Upper lobe of left lung (tissue), 6 donors: ENCODE data around the gene ADSS1. TPM values are rescaled to one million over a fixed set of nuclear protein-coding genes. Genes with fewer than 3 reads are reported as not detected.

ENCODE experiments used
- ATAC-seq, 2 donors: fragments of 200-7000 bp; cut with Tn5 transposase; one replicate each; pipeline ENCODE4 v1.9.1; 2022; ENCODE audit warnings: mild to moderate bottlenecking in 2 of 2, moderate library complexity in 2 of 2; ENCODE audit not compliant: low FRiP score in 2 of 2
- DNase-seq, 2 donors: peaks; one replicate each; pipeline ENCODE4 v3.0.0-alpha.2; 2019 to 2020
- H3K27ac ChIP-seq, 4 donors: fragments of 200-600 bp; sonication (generic); one replicate each; pipeline ENCODE4 v1.5.1; 2016 to 2019
- H3K27me3 ChIP-seq, 4 donors: fragments of 200-600 bp; sonication (generic); one replicate each; pipeline ENCODE4 v1.5.1; 2017 to 2019
- H3K36me3 ChIP-seq, 4 donors: fragments of 200-600 bp; sonication (generic); one replicate each; pipeline ENCODE4 v1.5.1; 2016 to 2019
- H3K4me1 ChIP-seq, 4 donors: fragments of 200-600 bp; sonication (generic); one replicate each; pipeline ENCODE4 v1.5.1; 2018 to 2019
- H3K4me3 ChIP-seq, 4 donors: fragments of 200-600 bp; sonication (generic); one replicate each; pipeline ENCODE4 v1.5.1; 2017 to 2019; ENCODE audit warnings: mild to moderate bottlenecking in 2 of 4, moderate library complexity in 1 of 4
- H3K9me3 ChIP-seq, 4 donors: fragments of 200-600 bp; sonication (generic); one replicate each; pipeline ENCODE4 v1.5.1; 2018 to 2019
- CTCF ChIP-seq, 6 experiments: fragments of 450-650 bp in 4 of 6; fragments of 200-600 bp in 2 of 6; sonication (generic) in 2 of 6; IDR thresholded peaks; one replicate each; pipeline ENCODE4 v1.5.1; 2016 to 2019; ENCODE audit warnings: antibody characterized with exemption in 6 of 6
- EP300 ChIP-seq, 4 donors: sonication (generic); formaldehyde crosslinking; IDR thresholded peaks; one replicate each; pipeline ENCODE4 v1.5.1; 2017; ENCODE audit warnings: antibody characterized with exemption in 4 of 4, control low read depth in 2 of 4
- POLR2A ChIP-seq, 4 donors: fragments of 450-650 bp; IDR thresholded peaks; one replicate each; pipeline ENCODE4 v1.5.1; 2016 to 2017; ENCODE audit warnings: antibody characterized with exemption in 4 of 4, mild to moderate bottlenecking in 2 of 4
- POLR2AphosphoS5 ChIP-seq, 2 donors: sonication (generic); formaldehyde crosslinking; IDR thresholded peaks; one replicate each; pipeline ENCODE4 v1.5.1; 2017; ENCODE audit warnings: antibody characterized with exemption in 2 of 2
- WGBS, 2 donors: methylation state at CpG; one replicate each; pipeline ENCODE4 v1.1.5; 2017 to 2018; 5-methylcytosine and 5-hydroxymethylcytosine counted together
- total RNA-seq, 6 donors: library from RNA; depleted of rRNA in 4 of 6; stranded (reverse); fragments of >200 nt in 4 of 6; gene quantifications; one replicate each; pipeline versions ENCODE4 v1.1.0 to v1.2.1, GENCODE V29; 2016 to 2021
- donor health status: DM: no; HTN: no; CAD: no; lungs with moderate emphysema.
- donor health status: DM: no; HTN: yes; CAD: no; lungs with severe emphysema.

Gene ADSS1
- total RNA-seq, 6 donors from 2014 or later = 4.9 to 34.6 (median 6.2) TPM

- WGBS, 2 donors = 92 to 97% methylated on average over 13 to 17 of the region's 17 CpGs
- no peak overlapping the region for H3K27ac ChIP-seq
- TF ChIP-seq EP300 (IDR thresholded peaks at IDR 0.05) (no peak), POLR2A (IDR thresholded peaks at IDR 0.05) (no peak), CTCF (IDR thresholded peaks at IDR 0.05) (no peak), POLR2AphosphoS5 (IDR thresholded peaks at IDR 0.05) (no peak)
- ATAC-seq (no peak), DNase-seq (peak in 1 of 2 donors; percentile 75)
- no peaks in the 10 kb centered on the region for H3K9me3 ChIP-seq
- H3K4me1 ChIP-seq = peaks cover 15 to 27% (median 26%) of the 10 kb centered on the region in 4 donors
- H3K36me3 ChIP-seq = peaks cover 0 to 12% (median 0%) of the 10 kb centered on the region in 4 donors
- no peaks in the 10 kb centered on the region for H3K27me3 ChIP-seq
- no peak overlapping the region for H3K4me3 ChIP-seq
Observed at GRCh38 chr14:104739026-104739425, 15.0 kb downstream of the ADSS1 start.

GRCh38 chr14:104739546-104740516 lies 15.8 kb downstream of the ADSS1 start:
- Histone ChIP-seq H3K9me3 (no peaks in the 10 kb centered on the region), H3K36me3 (peaks cover 0 to 12% (median 0%) of the 10 kb centered on the region in 4 donors), H3K27ac (no peak overlapping the region), H3K4me1 (peaks cover 15 to 26% (median 25%) of the 10 kb centered on the region in 4 donors), H3K27me3 (no peaks in the 10 kb centered on the region), H3K4me3 (no peak overlapping the region)
- no peak for TF ChIP-seq EP300 (IDR thresholded peaks at IDR 0.05)
- TF ChIP-seq POLR2AphosphoS5 (IDR thresholded peaks at IDR 0.05) = no peak
- WGBS, 2 donors = 87 to 90% methylated on average over 26 to 29 of the region's 29 CpGs
- DNase-seq = peak in 1 of 2 donors; percentile 67
- ATAC-seq = no peak

GRCh38 chr14:104741108-104741802 lies 17.2 kb downstream of the ADSS1 start:
- TF ChIP-seq POLR2A (IDR thresholded peaks at IDR 0.05) (no peak), EP300 (IDR thresholded peaks at IDR 0.05) (no peak), CTCF (IDR thresholded peaks at IDR 0.05) (no peak), POLR2AphosphoS5 (IDR thresholded peaks at IDR 0.05) (no peak)
- Histone ChIP-seq H3K4me1 (peaks cover 9 to 14% (median 11%) of the 10 kb centered on the region in 4 donors), H3K9me3 (no peaks in the 10 kb centered on the region), H3K27ac (no peak overlapping the region), H3K36me3 (peaks cover 0 to 12% (median 0%) of the 10 kb centered on the region in 4 donors), H3K4me3 (no peak overlapping the region), H3K27me3 (no peaks in the 10 kb centered on the region)
- DNase-seq (peak in 1 of 2 donors; percentile 63), ATAC-seq (no peak)
- 87 to 90% methylated on average over 21 to 29 of the region's 29 CpGs for whole genome bisulfite sequencing, 2 donors

GRCh38 chr14:104741803-104742251 lies 17.8 kb downstream of the ADSS1 start:
- no peak for ATAC-seq
- Histone ChIP-seq H3K9me3 (no peaks in the 10 kb centered on the region), H3K27ac (no peak overlapping the region), H3K27me3 (no peaks in the 10 kb centered on the region), H3K4me1 (peaks cover 5 to 12% (median 5%) of the 10 kb centered on the region in 4 donors), H3K4me3 (no peak overlapping the region), H3K36me3 (peaks cover 0 to 12% (median 0%) of the 10 kb centered on the region in 4 donors)
- TF ChIP-seq CTCF (IDR thresholded peaks at IDR 0.05) (no peak), POLR2A (IDR thresholded peaks at IDR 0.05) (no peak), EP300 (IDR thresholded peaks at IDR 0.05) (no peak), POLR2AphosphoS5 (IDR thresholded peaks at IDR 0.05) (no peak)
- 92% methylated on average over 22 of the region's 23 CpGs; no CpG with 5 or more reads in 1 of the 2 donors for WGBS, 2 donors
- DNase-seq = peak in 1 of 2 donors; percentile 72
